ENCODE measurements around the gene NEK7. TPM values are rescaled to one million over a fixed set of nuclear protein-coding genes. Genes with fewer than 3 reads are reported as not detected.
A peak's percentile ranks its signal among the peaks of the same experiment; 100 is the strongest.

The NEK7 gene
- total RNA-seq, 6 experiments from 2014 or later: 20.6 to 32.3 (median 21.5) TPM

GRCh38 chr1:198203434-198203833, 46.6 kb downstream of the NEK7 start:
- Histone ChIP-seq H3K9me3 (no peaks in the 10 kb centered on the region), H3K4me1 (peaks cover 0 to 6% (median 2%) of the 10 kb centered on the region in 4 donors), H3K36me3 (no peaks in the 10 kb centered on the region), H3K27ac (no peak overlapping the region), H3K4me3 (no peak overlapping the region), H3K27me3 (no peaks in the 10 kb centered on the region)
- DNase-seq (no peak), ATAC-seq (no peak)
- WGBS (ENCODE audit: insufficient coverage, low coverage, low lambda C conversion rate, missing lambda C conversion rate): 79% methylated on average over 1 of the region's 1 CpG
- intact Hi-C loops (cut with DNase I): no loop called here
- TF ChIP-seq POLR2A (IDR thresholded peaks at IDR 0.05) (no peak), CTCF (IDR thresholded peaks at IDR 0.05) (no peak)

DNA sequence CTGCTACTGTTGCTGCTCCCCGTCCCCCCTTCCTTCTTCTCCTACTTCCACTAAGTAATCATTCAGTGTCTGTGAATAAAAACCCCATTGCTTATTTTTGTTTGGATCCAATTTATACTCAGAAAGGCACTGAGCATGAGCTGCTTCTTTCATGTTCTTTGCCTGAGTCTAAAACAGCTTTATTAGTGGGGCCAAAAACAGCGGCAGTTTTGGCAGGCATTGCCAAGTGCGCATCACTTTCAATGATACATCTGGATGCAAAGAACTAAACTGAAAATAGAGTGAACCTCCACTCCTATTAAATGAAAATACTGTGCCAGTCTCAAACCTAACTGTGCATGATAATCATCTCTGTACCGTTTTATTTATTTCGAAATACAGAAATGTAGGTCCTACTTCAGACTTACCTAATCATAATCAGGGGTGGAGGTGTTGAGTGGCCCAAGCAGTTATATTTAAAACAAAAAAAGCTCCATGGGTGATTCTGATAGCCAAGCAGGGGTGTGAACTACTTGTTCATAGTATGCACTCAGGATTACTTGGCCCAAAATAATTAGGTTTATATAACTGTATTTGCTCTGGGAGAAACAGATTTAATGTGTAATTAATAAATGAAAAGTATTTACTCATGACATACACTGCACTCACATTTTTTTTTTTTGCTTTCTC, 48.4 kb downstream of the NEK7 start:
- DNase-seq: no peak
- TF ChIP-seq CTCF (IDR thresholded peaks at IDR 0.05): no peak
- no peak for TF ChIP-seq POLR2A (IDR thresholded peaks at IDR 0.05)
- Histone ChIP-seq H3K9me3 (no peaks in the 10 kb centered on the region), H3K4me3 (no peak overlapping the region), H3K27me3 (no peaks in the 10 kb centered on the region), H3K36me3 (no peaks in the 10 kb centered on the region), H3K4me1 (peaks cover 0 to 6% (median 2%) of the 10 kb centered on the region in 4 donors), H3K27ac (no peak overlapping the region)
- no peak for ATAC-seq
- intact Hi-C loops (cut with DNase I): no loop called here
- 74% methylated on average over 5 of the region's 5 CpGs for WGBS (ENCODE audit: insufficient coverage, low coverage, low lambda C conversion rate, missing lambda C conversion rate)

DNA sequence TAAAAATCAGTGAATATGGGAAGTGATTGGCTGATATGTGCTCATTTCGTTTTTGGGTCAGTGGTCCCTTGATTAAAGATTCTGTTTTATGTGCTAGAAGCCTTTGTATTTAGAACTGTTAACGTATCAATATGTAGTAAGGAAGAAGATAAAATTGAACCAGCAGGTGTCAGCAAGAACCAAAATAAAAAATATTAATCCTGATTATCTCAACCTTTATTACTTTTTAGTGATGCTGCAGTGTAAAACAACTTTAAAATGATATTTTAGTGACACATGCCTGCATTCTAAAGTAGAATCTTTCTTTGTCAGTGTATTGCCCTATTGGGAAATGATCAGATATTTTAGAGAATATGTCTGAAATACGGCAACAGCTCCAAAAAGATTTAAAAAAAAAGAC, 49.5 kb downstream of the NEK7 start:
- peaks cover 0 to 6% (median 2%) of the 10 kb centered on the region in 4 donors for H3K4me1 ChIP-seq
- TF ChIP-seq CTCF (IDR thresholded peaks at IDR 0.05) (peak in 1 of 4 donors; percentile 16), POLR2A (IDR thresholded peaks at IDR 0.05) (no peak)
- ATAC-seq: no peak
- no peaks in the 10 kb centered on the region for H3K9me3 ChIP-seq
- WGBS (ENCODE audit: insufficient coverage, low coverage, low lambda C conversion rate, missing lambda C conversion rate): 64% methylated on average over 3 of the region's 3 CpGs
- intact Hi-C loops (cut with DNase I): no loop called here
- H3K4me3 ChIP-seq: no peak overlapping the region
- H3K27me3 ChIP-seq: no peaks in the 10 kb centered on the region
- H3K27ac ChIP-seq: no peak overlapping the region
- no peak for DNase-seq
- H3K36me3 ChIP-seq: no peaks in the 10 kb centered on the region

DNA sequence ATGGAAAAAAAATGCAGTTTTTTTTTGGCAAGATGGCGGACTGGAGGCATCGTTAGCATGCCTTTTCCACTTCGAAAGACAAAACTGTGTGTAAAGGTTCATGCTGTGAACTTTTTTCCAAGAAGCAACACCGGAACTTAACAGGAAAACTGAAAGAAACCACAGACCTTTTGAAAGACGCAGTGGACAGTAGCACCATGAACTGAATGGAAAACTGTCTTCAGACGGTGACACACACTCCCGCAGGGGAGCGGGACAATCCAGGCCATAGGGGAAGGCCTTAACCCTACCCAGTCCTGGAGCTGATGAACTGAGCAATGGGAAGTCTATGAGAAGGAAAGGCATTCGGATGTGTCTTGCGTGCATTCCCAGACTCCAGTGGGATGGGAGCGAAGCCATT, 54.9 kb downstream of the NEK7 start:
- intact Hi-C loops (cut with DNase I): no loop called here
- no peak for TF ChIP-seq POLR2A (IDR thresholded peaks at IDR 0.05)
- no peak for TF ChIP-seq CTCF (IDR thresholded peaks at IDR 0.05)
- Histone ChIP-seq H3K27me3 (no peaks in the 10 kb centered on the region), H3K36me3 (no peaks in the 10 kb centered on the region), H3K27ac (no peak overlapping the region), H3K4me3 (no peak overlapping the region), H3K9me3 (peaks cover 0 to 3% (median 0%) of the 10 kb centered on the region in 4 donors), H3K4me1 (no peaks in the 10 kb centered on the region)
- DNase-seq (no peak), ATAC-seq (no peak)
- 95% methylated on average over 8 of the region's 11 CpGs for WGBS (ENCODE audit: insufficient coverage, low coverage, low lambda C conversion rate, missing lambda C conversion rate)

All from right lobe of liver (tissue), 6 donors.